Measurements from ENCODE around the gene RPS15.

DNA sequence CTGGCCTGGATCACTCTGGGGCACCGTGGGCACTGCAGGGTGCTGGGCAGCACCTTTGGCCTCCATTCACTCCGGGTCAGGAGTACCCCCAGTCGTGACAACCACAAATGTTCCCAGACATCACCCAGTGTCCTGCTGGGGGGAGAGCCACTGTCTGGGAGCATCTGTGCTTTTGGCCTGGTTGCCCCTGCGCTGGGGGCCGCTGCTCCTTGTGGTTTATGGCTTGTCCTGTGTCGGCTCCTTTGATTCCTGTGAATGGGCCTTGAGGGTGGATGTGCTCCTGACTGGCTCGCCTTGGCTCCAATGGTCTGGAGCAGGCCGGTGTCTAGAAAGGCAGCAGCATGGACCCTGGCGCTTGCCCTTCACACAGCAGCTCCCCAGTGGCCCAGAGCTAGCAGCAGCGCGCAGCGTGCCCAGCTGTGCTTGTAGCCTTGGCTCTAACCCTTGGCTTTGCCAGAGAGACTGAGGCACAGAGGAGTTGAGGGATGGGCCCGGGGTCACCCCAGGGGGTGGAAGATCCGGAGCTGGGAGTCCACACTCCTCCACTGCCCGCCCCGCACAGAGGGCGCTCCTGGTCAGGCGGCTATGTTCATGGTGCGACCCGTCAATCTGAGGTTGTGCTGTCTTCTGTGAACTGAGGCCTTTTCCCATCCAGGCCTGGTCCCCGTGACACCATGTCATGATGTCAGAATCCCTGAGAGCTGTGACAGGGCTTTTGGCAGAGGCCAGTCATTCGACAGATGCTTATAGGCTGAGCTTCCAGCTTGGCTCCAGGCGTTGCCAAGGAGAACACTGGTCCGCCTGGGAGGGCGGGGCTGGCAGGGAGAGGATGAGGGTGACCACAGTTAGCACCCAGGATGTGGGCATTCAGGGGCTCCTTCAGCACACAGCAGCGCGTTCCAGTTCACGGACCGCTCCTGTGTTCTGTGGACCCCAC is 26.7 kb upstream of the RPS15 start:
- TF ChIP-seq SUZ12 (IDR thresholded peaks at IDR 0.05; ENCODE audit: extremely low read depth, insufficient read depth, insufficient read length): no peak
- TF ChIP-seq ZNF274 (IDR thresholded peaks at IDR 0.05; ENCODE audit: low read depth, low read length): no peak
- no peak for TF ChIP-seq YY1 (IDR thresholded peaks at IDR 0.05; ENCODE audit: insufficient read depth, insufficient read length)
